HG02938 (cell line): ENCODE measurements around the gene PATE4.

ENCODE experiments used
- ATAC-seq: cut with Tn5 transposase; IDR thresholded peaks from one replicate; pipeline ENCODE4 v1.9.1; 2021; ENCODE audit warnings: mild to moderate bottlenecking, moderate library complexity; ENCODE audit not compliant: unreplicated experiment

PATE4 gene

DNA sequence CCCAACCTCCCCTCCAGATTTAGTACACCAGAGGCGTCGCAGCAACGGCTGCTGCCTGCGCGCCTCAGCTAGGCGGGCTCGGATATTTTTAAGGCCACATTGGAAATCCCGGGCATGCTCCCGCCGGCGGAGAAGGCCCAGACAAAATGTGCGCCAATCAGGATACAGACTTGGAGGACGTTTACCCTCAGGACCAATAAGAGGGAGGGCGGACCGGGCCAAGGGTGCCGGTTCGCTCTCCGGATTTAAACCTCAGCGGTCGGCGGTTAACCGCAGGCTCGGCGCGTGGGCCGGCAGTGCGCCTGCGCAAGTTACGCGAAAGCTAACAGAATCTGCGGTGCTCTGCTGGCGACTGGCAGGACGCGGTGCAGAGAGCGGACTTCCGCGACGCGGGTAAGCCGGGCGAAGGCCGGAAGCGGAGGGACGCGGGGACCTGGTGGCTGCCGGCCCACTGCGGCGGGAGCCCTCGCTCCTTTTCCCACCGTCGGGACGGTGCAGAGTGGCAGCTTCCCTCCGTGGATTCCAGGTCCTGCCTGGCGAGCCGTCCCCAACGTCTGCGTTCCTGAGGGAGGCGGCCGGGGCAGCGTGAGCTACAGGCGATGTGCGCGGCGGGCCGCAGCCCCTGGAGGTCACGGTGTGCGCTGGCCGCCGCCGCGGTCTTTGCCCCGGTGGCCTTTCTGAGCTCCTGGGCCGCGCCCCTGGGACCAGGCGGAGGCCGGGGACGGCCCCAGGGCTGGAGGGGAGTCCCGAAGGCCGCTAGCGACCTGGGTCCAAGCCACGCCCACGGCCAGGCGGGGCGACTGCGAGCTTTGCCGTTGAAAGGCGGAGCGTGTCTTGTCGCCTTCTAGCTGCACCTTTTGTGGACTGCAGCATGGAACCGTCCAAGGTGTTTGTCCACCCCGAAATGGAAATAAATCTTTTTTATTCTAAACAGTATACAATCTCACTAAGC lies 54.5 kb downstream of the PATE4 start, which contains the start of gene HYLS1:
Gene HYLS1 (plus strand): TSS at position 296 of the 952 bp plus-strand sequence. CDS start 11,701 bp downstream, outside the sequence.
- peak; percentile 87 for ATAC-seq
